HG02852 (cell line): ENCODE results near the gene NYAP2.

Source experiments
- ATAC-seq: cut with Tn5 transposase; IDR thresholded peaks from one replicate; pipeline ENCODE4 v1.9.1; 2021; ENCODE audit warnings: mild to moderate bottlenecking, moderate library complexity; ENCODE audit not compliant: unreplicated experiment

Gene NYAP2

GRCh38 chr2:225536036-225536435 is 136.5 kb downstream of the NYAP2 start:
- ATAC-seq = no peak

GRCh38 chr2:225543626-225544025 is 144.1 kb downstream of the NYAP2 start:
- no peak for ATAC-seq

DNA sequence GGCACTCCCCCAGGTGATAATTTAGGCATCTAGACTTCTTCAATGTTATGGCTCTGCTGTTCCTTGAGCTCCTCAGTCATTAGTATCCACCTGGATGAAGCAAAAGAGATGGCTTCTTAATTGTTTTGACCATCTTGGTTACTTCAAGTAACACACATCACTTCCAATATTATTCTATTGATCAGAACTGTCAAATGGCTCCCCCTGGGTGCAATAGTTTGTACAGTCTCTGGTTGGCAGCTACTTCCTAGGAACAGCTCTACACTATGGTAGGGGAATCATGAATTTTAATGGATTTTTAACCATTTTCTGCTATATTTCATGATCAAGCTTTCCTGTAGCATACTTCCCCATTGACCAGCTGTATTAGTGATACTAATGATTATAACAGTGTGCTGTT is 157.0 kb downstream of the NYAP2 start:
- no peak for ATAC-seq

- no peak for ATAC-seq
These were observed 159.0 kb downstream of the NYAP2 start for GRCh38 chr2:225558399-225559071.

GRCh38 chr2:225559072-225559415 is 159.5 kb downstream of the NYAP2 start:
- no peak for ATAC-seq

- no peak for ATAC-seq
These were observed 167.3 kb downstream of the NYAP2 start for GRCh38 chr2:225566798-225567197.

GRCh38 chr2:225569995-225570394 is 170.5 kb downstream of the NYAP2 start:
- no peak for ATAC-seq

GRCh38 chr2:225573603-225574002 is 174.1 kb downstream of the NYAP2 start:
- no peak for ATAC-seq

DNA sequence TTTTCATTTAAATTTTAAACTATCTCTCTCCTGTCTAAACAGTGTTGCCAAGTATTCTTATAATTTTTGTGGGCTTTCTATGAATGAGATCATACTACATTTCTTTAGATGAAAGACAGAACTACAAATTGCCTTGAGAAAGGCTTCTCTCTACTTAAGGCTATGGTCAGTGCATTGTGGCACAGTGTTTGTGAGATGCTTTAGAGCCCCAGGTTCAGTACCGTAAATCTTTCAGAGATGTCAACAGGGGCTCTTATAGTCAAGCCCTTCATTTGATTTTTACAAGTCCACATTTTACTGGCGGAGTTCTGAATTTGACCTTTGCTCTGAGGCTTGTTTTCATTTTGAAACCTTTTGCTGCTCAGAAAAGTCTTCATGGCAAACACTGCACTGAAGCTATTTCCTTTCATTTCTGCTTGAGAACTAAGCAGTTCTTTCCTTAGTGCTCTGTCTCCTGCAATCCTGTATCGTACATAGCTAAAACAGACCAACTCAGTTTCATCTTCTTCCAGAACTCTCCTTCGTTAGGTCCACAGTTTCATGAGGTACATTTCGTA is 175.2 kb downstream of the NYAP2 start:
- no peak for ATAC-seq

DNA sequence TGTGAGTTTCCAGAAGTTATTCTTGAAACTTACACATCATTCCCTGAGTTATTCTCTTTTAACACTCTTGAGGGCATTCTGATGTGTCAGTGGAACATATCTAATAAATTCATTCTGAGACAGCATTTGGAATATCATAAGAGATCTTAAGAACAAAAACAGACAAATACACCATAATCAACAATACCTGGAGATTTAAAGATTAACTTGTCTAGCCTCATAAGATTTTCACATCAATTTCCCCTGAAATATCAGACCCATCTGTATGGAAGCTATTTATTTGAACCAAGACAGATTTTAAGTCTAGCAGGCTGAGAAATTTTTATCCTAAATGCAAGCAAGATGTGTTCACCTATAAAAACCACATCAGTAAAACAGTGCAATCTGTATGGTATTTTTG is 181.6 kb downstream of the NYAP2 start:
- ATAC-seq = no peak

DNA sequence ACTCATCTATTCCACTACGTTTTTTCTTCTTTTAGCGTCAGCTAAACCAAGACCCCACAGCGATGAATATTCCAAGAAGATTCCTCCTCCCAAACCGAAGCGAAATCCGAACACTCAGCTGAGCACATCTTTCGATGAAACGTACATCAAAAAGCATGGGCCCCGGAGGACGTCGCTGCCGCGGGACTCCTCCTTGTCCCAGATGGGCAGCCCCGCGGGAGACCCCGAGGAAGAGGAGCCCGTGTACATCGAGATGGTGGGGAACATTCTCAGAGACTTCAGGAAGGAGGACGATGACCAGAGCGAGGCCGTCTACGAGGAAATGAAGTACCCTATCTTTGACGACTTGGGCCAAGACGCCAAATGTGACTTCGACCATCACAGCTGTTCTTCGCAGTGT is 182.4 kb downstream of the NYAP2 start:
- no peak for ATAC-seq

DNA sequence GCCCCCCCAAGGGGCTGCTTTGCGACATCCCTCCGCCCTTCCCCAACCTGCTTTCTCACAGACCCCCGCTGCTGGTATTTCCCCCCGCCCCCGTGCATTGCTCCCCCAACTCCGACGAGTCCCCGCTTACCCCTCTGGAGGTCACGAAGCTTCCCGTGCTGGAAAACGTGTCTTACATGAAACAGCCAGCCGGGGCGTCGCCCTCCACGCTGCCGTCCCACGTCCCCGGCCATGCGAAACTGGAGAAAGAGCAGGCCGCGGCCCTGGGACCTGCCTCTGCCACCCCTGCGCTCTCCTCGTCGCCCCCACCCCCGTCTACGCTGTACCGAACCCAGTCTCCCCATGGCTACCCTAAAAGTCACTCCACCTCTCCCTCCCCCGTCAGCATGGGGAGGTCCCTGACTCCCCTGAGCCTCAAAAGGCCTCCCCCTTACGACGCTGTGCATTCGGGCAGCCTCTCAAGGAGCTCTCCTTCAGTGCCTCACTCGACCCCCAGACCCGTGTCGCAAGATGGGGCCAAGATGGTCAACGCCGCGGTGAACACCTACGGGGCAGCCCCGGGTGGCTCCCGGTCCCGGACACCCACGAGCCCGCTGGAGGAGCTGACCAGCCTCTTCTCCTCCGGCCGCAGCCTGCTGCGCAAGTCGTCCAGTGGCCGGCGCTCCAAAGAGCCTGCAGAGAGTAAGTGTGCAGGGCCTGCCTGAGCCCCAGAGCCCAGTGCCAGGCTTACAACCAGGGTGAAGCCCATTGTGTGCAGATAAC is 183.0 kb downstream of the NYAP2 start:
- no peak for ATAC-seq

GRCh38 chr2:225584796-225585195 is 185.3 kb downstream of the NYAP2 start:
- ATAC-seq = no peak

DNA sequence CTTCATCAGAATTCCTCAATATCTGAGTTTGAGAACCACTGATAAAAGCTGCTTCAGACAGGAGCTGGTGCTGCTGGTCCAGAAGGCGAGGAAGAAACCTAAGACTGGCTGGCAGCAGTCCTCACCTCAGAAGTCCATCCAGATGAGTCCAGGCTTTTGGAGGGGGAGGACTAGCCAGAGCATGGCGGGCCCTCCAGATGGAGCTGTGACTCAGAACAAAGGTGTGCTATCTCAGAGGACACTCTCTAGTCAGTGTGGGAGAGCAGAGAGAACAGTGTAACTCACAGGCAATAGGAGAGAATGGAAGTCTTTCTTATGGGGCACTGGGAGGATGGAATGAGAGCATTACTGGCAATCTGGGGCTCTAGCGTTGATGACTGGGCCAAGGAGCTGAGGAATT is 191.4 kb downstream of the NYAP2 start:
- ATAC-seq = no peak

GRCh38 chr2:225597911-225598310 is 198.4 kb downstream of the NYAP2 start:
- ATAC-seq = no peak

GRCh38 chr2:225598426-225598825 is 198.9 kb downstream of the NYAP2 start:
- no peak for ATAC-seq

DNA sequence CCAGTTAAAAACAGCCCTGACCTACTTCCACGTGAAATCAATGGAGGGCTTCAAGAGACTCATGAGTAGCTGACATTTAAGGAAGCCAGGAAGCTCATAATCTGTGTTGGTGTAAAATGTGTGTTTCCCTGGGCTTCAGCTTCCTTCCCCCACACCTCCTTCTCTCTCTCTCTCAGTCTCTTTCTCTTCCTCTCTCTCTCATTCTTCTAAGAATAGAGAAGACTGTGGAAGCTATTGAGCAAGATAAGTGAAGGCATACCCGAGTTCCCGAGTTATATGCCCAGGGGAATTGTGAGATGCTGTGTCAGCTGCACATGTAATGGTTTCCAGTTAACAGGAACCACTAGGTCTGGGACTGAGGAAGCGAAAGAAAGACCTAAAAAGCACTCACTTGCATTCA is 199.4 kb downstream of the NYAP2 start:
- ATAC-seq = no peak

- no peak for ATAC-seq
These were observed 200.3 kb downstream of the NYAP2 start for GRCh38 chr2:225599856-225600255.

DNA sequence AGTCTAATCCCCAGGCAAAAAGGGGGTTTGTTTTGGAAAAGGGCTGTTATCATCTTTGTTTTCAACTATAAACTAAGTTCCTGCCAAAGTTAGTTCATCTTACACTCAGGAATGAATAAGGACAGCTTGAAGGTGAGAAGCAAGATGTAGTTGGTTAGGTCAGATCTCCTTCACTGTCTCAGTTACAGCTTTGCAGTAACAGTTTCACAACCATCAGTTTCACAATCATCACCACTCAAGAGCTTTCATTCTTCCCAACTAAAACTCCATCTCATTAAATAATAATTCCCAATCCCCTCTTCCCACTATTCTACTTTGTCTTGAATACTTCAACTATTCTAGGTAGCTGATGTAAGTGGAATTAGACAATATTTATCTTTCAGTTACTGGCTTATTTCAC is 200.9 kb downstream of the NYAP2 start:
- peak; percentile 51 for ATAC-seq

DNA sequence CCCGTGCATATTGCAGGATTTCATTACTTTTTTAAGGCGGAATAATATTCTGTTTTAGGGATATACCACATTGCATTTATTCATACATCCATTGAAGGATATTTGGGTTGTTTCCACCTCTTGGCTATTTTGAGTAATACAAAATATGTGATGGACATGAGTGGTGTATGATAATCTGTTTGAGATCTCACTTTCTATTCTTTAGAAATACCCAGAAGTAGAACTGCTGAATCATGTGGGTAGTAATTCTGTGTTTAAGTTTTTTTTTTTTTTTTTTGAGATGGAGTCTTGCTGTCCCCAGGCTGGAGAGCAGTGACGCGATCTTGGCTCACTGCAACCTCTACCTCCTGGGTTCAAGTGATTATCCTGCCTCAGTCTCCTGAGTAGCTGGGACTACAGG is 201.4 kb downstream of the NYAP2 start:
- no peak for ATAC-seq

DNA sequence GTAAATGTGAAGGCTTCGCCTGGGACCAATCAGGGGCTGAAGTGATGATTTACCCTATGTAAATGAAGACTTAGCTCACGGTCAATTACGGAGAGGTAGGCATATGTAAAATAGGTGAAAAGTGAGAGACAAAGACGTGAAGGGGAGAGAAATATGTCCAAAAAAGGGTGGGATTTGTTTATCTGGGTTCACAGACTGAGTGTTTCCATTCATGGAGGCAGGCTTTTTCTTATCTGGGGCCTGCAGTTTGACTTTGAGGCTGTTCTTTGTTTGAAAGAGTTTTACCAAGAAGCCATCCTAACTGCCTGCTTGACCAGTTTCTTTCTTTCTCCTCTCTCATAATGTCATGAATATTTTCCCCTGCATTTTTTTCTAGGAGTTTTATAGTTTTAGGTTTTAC is 202.7 kb downstream of the NYAP2 start:
- no peak for ATAC-seq

GRCh38 chr2:225608136-225608535 is 208.6 kb downstream of the NYAP2 start:
- ATAC-seq = no peak
